BE2C (cell line): ENCODE results near the gene TSPAN9.

Experiments used
- DNase-seq: peaks from one replicate; pipeline ENCODE4 v3.0.0-alpha.2; 2020
- H3K27me3 ChIP-seq: fragments of 250-450 bp; sonication (Bioruptor Pico); 2 replicates; pipeline ENCODE4 v1.5.1; 2020; ENCODE audit warnings: mild to moderate bottlenecking
- H3K36me3 ChIP-seq: fragments of 250-450 bp; sonication (Bioruptor Pico); 2 replicates; pipeline ENCODE4 v1.5.1; 2020; ENCODE audit warnings: mild to moderate bottlenecking
- H3K4me1 ChIP-seq: fragments of 250-450 bp; sonication (Bioruptor Pico); 2 replicates; pipeline ENCODE4 v1.5.1; 2020
- H3K4me3 ChIP-seq: 2 replicates; pipeline ENCODE4 v1.5.1; 2011; ENCODE audit warnings: low read depth, low read length
- H3K9me3 ChIP-seq: fragments of 250-450 bp; sonication (Bioruptor Pico); 2 replicates; pipeline ENCODE4 v1.5.1; 2020
- CTCF ChIP-seq: IDR thresholded peaks from 2 replicates; pipeline ENCODE4 v1.5.1; 2012; ENCODE audit warnings: mild to moderate bottlenecking, low read depth, low read length

The TSPAN9 gene

GRCh38 chr12:3033539-3033867, 43.7 kb upstream of the TSPAN9 start:
- no peaks in the 10 kb centered on the region for H3K36me3 ChIP-seq

GRCh38 chr12:3034067-3034750, 43.0 kb upstream of the TSPAN9 start:
- no peak overlapping the region for H3K4me3 ChIP-seq
- peak; percentile 87 for TF ChIP-seq CTCF
- H3K4me1 ChIP-seq, result no peaks in the 10 kb centered on the region
- no peaks in the 10 kb centered on the region for H3K27me3 ChIP-seq
- no peaks in the 10 kb centered on the region for H3K36me3 ChIP-seq
- H3K9me3 ChIP-seq, result no peaks in the 10 kb centered on the region
- DNase-seq, result peak; percentile 85

More at GRCh38 chr12:3033539-3033867, 43.7 kb upstream of the TSPAN9 start:
- Histone ChIP-seq H3K27me3 (no peaks in the 10 kb centered on the region), H3K4me1 (no peaks in the 10 kb centered on the region), H3K9me3 (no peaks in the 10 kb centered on the region), H3K4me3 (no peak overlapping the region)
- DNase-seq, result no peak
- no peak for TF ChIP-seq CTCF

- Histone ChIP-seq H3K9me3 (no peaks in the 10 kb centered on the region), H3K36me3 (no peaks in the 10 kb centered on the region)
- TF ChIP-seq CTCF, result no peak
Observed at GRCh38 chr12:3035171-3035570, 42.0 kb upstream of the TSPAN9 start.

GRCh38 chr12:3035815-3036702, 41.1 kb upstream of the TSPAN9 start:
- TF ChIP-seq CTCF, result peak; percentile 61
- H3K36me3 ChIP-seq, result no peaks in the 10 kb centered on the region
- no peaks in the 10 kb centered on the region for H3K9me3 ChIP-seq
- DNase-seq, result no peak
- H3K27me3 ChIP-seq, result no peaks in the 10 kb centered on the region
- no peak overlapping the region for H3K4me3 ChIP-seq
- H3K4me1 ChIP-seq, result no peaks in the 10 kb centered on the region

More at GRCh38 chr12:3035171-3035570, 42.0 kb upstream of the TSPAN9 start:
- no peak for DNase-seq
- no peaks in the 10 kb centered on the region for H3K4me1 ChIP-seq
- H3K4me3 ChIP-seq, result no peak overlapping the region
- no peaks in the 10 kb centered on the region for H3K27me3 ChIP-seq

- Histone ChIP-seq H3K27me3 (no peaks in the 10 kb centered on the region), H3K9me3 (no peaks in the 10 kb centered on the region), H3K36me3 (no peaks in the 10 kb centered on the region), H3K4me1 (peaks cover 5% of the 10 kb centered on the region), H3K4me3 (no peak overlapping the region)
- TF ChIP-seq CTCF, result no peak
- DNase-seq, result no peak
Observed at GRCh38 chr12:3036901-3037600, 40.1 kb upstream of the TSPAN9 start.

- Histone ChIP-seq H3K4me3 (no peak overlapping the region), H3K4me1 (peaks cover 12% of the 10 kb centered on the region), H3K36me3 (no peaks in the 10 kb centered on the region), H3K27me3 (peaks cover 5% of the 10 kb centered on the region; the same call in 1 of the 2 replicates), H3K9me3 (no peaks in the 10 kb centered on the region)
- no peak for DNase-seq
- no peak for TF ChIP-seq CTCF
Observed at GRCh38 chr12:3038166-3038565, 39.0 kb upstream of the TSPAN9 start.
